ENCODE results near the gene FAM149B1. TPM values are rescaled to one million over a fixed set of nuclear protein-coding genes. Genes with fewer than 3 reads are reported as not detected.

FAM149B1 gene
- total and polyA plus RNA-seq, 2 of the 13 experiments (the other 11 are each of a cell fraction or from before 2014, with no cell fraction given) = 9.3 to 16.8 TPM

- TF ChIP-seq RBM39 (IDR thresholded peaks at IDR 0.05; ENCODE audit: low read depth, low read length, poor library complexity, severe bottlenecking) = peak; percentile 74
- TF ChIP-seq AFF4 (CRISPR knock-in tag; IDR thresholded peaks at IDR 0.05) = no peak
- TF ChIP-seq ZNF576 (CRISPR knock-in tag; IDR thresholded peaks at IDR 0.05) = 0 out of 2 replicates have a peak, but pooled peaks have one; percentile 23
- peak; percentile 93 for TF ChIP-seq ZGPAT (CRISPR knock-in tag; IDR thresholded peaks at IDR 0.05)
- TF ChIP-seq THAP11 (CRISPR knock-in tag; IDR thresholded peaks at IDR 0.05) = peak; percentile 92
- TF ChIP-seq NCOA5 (CRISPR knock-in tag; IDR thresholded peaks at IDR 0.05) = peak; percentile 87; the same call in 1 of the 2 replicates
- no peak for TF ChIP-seq ZMYM3 (CRISPR knock-in tag; IDR thresholded peaks at IDR 0.05)
- TF ChIP-seq PPARG (CRISPR knock-in tag; conservative IDR thresholded peaks at IDR 0.05) = 0 out of 2 replicates have a peak, but pooled peaks have one; percentile 33
- TF ChIP-seq U2AF1 (optimal IDR thresholded peaks at IDR 0.05; ENCODE audit: low read depth, low read length) = peak; percentile 56
- no peak for TF ChIP-seq CBX2 (IDR thresholded peaks at IDR 0.05; ENCODE audit: low read depth, low read length)
- no peak; the same call in 1 of the 2 replicates for TF ChIP-seq CBX2 (CRISPR knock-in tag; IDR thresholded peaks at IDR 0.05; ENCODE audit: low read depth)
- peak; percentile 94 for TF ChIP-seq ZNF383 (CRISPR knock-in tag; IDR thresholded peaks at IDR 0.05; ENCODE audit: borderline replicate concordance)
- peak; percentile 85 for TF ChIP-seq ZNF331 (CRISPR knock-in tag; IDR thresholded peaks at IDR 0.05)
- 0 out of 2 replicates have a peak, but pooled peaks have one; percentile 38 for TF ChIP-seq ZNF800 (CRISPR knock-in tag; IDR thresholded peaks at IDR 0.05)
- TF ChIP-seq ZNF142 (CRISPR knock-in tag; IDR thresholded peaks at IDR 0.05) = no peak
Measured at GRCh38 chr10:73246646-73247508, 79.0 kb downstream of the FAM149B1 start, which contains the start of gene DNAJC9 (continued).

Data from HepG2 (cell line).